Stimulated activated CD4-positive, alpha-beta T cell treated with anti-CD3 and anti-CD28 coated beads, Interleukin-2, amount 100 ng/mL, for 24 hours (primary cell): ENCODE measurements around the gene WDR27.
"Not testable (repeated sequence)": the region's sequence is repeated elsewhere in the genome, so short reads cannot be mapped to it uniquely, and the experiment has no call there.

Experiments
- DNase-seq, 2 donors: peaks; one replicate each; pipeline ENCODE4 v3.0.0-alpha.2; 2020

The WDR27 gene

DNA sequence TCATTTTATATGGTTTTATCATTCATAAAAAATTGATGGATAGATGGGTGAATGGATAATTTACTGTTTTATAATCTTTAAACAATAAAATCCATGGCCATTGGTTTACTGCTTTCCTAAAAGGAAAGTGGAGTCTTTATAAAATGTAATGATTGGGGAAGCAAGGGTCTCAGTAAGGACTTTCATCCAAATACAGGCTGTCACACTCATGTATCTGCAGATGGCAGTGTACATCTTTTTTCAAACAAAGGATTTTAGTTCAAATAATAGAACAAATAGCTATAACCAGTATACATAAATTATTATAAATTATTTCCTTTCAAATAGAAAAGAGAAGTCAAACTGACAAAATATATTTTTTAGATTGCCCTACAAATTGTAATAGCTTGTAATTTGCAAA lies 190.0 kb downstream of the WDR27 start:
- DNase-seq, result not testable (repeated sequence)

DNA sequence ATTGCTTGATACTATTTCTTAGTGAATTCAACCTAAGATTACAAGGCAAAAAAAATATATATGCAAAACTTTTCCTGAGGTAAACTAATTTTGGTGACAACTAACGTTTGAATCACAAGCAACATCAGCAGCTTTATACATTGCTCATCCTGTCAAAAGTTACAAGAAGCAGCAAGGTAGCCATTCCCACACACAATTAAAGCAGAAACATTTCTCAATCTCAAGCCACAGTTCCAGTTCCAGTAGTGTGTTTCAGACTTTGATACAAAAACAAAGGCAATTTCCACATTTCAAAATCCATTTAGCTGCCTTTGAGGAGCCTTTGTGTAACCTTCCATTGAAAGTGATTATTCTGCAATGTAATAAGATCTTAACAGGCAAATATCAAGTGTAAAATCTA lies 191.0 kb downstream of the WDR27 start:
- DNase-seq, result no peak

DNA sequence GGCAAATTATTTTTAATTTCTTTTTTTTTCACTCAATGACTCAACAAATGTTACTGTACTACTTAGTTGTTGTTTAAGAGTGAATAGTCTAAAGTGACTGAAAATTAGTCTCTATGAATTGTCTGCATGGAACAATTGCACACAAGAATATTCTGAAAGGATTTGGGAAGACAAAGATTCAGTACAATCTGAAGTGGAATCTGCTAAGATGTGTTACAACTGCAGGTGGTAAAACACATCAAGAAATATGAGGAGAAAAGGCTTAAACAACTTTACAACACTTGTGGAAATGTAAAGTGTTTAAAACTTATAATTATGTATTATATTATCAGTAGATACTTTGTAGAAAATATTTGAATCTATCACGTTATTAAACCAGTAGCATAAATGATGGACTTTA lies 193.4 kb downstream of the WDR27 start:
- DNase-seq, result no peak

DNA sequence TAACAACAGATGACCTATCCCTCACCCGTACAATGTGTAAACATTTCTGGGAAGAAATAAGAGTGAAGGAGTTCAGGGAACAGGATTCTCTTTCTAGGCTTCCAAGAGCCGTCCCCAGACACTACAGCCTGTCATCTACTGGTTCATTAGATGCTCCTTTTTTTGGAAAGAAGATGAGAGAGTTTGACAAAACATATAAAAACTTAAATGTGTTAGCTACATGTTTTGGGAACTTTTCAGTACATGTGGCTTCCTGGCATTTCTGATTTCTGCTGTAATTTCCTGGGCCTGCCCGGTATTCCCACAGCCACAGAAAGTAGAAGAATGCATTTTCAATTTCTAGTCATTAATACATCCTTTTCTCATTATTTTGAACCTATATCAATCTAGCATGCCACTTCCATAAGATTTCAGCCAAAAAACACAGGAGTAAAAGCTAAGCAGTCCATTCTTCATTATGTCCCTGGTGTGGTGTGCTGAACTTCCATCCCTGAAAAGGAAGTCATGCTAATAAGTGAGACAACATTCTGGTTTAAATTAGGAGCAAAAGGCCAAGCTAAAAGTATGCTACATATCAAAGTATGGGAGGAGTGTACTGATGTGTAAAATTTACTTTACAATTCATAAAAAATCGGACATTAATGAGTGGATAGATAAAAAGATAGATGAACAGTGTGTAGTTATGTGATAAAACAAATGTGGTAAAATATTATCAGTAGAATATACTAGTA lies 198.2 kb downstream of the WDR27 start:
- DNase-seq, result no peak

DNA sequence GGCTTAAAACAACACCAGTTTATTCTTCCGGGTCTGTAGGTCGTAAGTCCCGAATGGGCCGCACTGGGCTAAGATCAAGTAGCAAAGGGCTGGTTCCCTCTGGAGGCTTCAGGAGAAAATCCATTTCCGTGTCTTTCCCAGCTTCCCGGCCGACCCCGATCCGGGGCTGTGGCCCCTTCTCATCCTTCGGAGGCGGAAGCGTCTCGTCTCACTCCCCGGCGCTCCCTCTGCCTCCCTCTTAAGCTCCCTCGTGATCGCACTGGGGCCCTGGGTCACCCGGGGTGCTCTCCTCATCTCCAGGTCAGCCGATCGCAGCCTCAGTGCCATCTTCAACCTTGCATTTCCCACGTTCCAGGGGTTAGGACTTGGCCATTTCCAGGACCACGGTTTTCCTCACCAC lies 199.4 kb downstream of the WDR27 start:
- no peak for DNase-seq

DNA sequence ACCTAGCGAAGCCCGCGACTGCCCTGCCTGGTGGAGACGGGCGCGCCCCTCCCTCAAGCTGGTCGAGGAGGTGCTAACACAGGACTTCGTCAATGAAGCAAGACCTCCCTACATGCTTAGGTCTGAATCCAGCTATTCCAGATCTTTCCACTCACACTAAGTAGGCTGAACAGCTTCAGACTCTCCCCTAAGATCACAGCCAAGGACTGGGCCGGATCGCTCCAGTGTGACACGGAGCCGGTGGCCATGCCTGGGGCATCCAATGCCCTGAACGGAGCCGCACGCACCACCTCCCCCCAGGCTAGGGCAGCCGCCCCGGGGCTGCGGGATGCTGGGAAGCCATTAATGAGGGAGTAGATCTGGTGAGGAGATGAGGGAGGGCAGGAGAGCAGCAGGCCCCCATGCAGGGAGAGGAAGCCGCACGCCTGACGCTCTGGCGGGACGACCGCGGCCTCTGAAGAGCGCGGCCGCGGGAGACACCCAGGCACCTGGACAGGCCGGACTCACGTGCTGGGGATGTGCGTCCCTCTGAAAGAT lies 200.0 kb downstream of the WDR27 start:
- no peak for DNase-seq

DNA sequence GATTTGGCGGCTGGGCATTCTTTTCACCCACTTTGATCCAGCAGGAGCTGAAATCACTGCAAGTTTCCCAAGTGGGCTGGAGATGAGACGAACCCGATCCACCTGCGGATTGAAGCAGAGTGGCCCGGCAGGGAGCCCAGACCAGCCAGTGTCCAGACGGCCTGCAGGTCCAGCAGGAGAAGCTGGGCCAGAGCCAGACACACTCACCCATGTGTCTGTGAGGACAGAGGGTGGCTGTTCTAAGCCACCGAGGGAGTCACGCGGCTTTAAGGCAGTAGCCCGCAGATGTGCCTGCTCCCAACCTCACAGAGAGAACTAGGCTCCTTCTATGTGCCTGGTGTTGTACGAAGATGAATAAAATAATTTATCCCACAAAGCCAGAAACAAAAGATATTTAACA lies 200.7 kb downstream of the WDR27 start:
- DNase-seq, result no peak

DNA sequence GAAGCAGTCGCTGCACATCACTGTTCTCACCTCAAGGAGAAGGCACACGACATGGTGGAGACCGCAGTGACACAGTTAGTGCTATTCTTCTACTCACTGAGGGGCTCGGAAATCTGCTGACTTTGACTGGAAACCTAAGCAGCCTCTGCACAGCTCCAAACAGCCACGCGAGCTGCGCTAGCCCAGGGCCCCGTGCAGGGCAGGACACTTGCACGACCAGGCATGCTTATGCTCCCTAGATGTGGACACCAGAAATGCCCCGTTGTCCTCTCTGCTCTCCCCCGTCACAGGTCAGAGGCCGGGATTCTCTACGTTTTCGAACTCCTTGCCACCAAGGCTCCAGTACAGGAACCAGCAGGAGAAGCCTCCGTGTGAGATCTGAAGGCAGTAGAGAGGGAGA lies 201.1 kb downstream of the WDR27 start:
- no peak for DNase-seq

DNA sequence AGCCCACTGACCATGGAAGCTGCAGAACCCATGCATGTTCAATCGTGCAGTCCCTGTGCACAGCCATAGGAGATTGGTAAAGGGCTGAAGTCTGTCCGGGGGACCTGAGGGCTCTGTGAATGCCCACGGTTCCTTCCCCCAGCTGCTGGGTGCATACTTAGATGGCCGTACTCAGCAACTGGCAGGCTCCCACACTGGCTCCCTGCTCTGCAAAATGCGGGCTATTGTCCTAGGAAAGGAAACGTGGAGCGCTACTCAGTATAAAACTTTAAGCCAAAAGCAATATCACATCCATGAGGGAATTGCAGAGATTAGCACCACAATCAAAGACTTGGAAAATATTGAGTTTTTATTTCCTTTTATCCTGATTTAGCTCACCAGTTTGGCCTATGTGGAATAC lies 202.0 kb downstream of the WDR27 start:
- DNase-seq, result no peak

DNA sequence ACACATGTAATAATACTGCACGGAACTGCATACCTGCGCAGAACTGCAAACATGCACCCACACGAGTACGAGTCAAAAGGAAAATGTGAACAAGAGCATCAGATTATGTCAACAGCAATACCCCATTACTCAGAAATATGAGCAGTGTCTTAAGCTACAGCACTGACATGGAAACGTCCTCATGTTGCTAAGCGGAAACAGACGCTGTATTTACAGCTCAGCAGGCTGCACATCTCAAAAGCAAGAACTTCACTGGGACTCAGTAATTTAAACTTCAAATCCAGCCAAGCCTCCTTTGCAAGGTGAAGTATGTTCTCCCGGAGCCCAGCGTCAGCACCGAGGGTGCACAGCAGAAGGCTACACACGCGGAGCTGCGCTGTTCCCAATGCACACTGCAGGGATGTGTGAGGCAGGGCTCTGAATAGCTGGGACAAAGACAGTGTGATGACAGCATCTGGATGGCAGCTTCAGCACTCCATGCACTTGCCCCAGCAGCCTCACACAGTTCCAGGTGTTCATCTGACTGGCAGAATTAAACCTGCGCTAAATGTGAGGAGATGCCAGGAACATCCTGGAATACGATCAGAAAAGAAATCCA lies 202.8 kb downstream of the WDR27 start:
- no peak for DNase-seq

DNA sequence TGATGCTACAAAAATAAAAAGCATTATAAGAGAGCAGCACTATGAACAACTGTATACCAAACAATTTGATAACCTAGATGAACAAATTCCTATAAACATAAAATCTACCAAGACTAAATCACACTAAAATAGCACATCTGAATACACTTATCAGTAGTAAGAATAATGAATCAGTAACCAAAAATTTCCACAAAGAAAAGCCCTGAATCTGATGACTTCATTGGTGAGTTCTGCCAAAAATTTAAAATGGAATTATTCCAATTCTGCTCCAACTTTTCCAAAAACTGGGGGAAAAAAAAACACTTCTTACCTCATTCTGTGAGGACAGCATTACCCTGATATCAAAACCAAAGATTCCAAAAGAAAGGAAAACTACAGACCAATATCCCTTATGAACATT lies 206.2 kb downstream of the WDR27 start:
- DNase-seq, result no peak

DNA sequence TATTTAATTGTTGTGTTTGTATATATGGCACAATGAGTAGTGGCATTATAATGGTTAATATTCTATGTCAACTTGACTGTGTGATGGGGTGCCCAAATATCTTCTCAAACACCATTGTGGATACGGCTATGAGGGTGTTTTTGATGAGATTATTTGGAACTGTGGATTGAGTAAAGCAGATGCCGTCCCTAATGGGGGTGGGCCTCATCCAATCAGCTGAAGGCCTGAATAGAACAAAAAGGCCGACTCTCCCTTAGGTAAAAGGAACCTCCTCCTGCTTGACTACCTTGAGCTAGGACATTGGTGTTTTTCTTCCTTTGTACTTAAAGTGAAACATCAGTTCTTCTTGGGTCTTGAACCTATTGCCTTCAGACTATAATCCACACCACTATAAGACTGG lies 207.8 kb downstream of the WDR27 start:
- no peak for DNase-seq

DNA sequence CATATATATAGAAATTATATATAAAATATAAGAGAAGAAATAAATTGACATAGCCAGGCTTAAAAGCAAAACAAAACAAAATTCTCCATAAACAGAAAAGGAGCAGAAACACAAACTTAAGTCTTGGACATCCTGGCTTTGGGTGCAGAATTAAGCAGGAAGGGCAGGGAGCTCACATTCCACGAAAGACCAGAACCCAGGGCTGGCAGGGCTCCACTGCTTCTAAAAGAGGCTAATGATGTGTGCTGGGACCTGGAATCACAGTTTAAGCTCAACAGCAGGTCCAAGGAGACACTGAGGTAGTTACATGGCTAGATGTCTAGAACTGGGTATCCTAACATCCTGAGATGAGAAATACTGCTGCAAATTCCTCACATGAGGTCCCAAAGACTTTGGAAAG lies 210.3 kb downstream of the WDR27 start:
- DNase-seq, result no peak

DNA sequence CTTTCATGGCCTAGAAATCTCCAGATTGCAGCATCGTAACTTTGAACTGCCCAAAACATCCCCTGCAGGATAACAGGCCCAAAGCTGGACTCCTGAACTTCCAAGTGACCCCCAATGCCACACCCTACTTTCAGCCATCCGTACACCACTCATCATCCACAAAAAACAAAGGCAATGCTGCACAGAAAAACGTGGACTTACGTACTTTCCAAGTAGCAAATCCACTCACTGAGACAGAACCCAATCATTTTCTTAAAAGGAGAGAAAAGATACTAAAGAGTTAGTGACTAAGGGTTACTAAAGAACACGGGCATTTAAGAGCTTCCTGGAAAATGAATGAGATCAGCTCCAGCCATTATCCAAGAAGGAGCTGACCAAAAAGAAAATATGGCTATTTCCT lies 211.0 kb downstream of the WDR27 start:
- DNase-seq, result no peak

DNA sequence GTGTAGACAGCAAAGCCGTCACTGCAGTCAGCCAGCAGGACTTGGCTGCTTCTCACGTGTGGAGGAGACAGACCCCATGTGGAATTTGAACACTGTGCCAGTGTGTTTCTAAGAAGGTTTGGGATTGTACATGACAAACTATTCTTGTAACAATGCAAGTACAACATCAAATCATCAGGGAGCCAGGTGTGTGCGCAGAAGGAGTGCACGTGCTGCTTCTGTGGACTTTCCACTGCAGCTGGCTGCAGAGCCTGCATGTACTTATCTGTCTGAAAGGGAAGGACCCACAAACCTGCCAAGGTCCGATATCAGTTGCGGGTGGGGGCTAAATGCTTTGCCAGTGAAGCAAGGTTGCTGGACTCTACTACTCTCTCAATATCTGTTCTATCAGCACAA lies 211.6 kb downstream of the WDR27 start:
- DNase-seq, result no peak

DNA sequence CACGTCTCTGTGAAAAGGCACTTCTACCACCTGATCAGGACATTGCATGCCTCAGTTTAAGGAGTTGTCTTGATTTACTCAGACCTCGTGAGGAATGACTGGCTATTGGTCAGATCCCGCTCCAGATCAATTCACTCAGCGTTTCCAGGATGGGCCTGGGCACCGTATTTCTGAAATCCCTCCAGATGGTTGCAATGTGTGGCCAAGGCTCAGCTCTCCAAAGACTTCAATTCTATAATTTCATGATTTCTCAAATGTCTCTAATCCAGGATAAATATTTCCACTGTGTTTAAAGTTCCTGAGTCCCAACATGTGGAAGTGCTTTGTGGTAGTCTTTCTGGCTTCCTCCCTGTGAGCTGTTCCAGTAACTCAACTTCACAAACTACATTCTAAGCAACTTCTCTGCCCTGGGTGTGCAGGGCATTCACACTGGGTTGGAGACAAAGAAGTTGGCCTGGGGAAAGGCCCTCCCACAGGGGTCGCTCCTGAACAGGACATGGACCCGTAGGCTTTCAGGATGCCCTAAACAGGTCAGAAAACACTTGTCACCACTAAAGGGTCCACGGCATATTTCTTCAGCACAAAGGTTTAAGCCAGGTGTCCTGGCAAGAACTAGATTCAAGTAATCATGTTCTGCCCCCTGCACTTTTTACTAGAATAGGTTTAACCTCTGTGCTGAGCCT lies 212.1 kb downstream of the WDR27 start:
- no peak for DNase-seq

DNA sequence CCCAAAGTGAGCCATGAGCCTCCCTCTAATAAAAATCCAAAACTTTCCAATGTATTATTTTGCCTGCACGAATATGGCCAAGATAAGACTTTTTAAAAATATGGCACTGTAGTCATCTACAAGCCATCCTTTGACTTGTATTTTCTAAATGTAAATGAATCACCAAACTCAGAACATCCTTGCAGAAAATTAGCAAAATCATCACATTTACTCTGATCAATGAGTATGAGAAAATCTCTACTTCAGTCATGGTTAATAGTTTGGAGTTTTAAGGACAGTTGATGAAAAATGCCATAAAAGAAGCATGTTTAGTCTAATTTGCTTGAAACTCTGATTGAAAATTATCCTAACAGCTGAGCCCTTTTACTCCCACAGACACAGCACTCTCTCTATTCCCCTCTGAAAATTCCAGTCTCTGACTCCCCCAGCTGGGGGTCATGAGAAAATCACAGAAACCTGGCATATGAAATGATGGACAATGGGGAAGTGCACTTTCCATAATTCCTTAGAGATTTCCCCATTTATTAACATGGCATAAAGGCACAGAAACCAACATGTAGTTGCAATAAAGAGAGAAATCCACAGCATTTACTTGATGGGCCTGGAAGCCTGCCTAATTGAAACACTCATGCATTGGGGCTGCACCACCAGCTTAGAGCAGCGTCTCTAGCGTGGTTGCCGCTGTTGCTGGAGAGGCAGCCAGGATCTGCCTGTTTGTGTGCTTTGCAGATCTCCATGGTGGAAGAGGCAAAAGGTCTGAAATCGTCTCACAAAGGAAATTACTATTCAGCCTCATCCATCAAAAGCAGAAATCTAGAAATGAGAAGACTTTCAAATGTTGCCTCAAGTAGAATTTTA lies 214.0 kb downstream of the WDR27 start:
- DNase-seq, result no peak

DNA sequence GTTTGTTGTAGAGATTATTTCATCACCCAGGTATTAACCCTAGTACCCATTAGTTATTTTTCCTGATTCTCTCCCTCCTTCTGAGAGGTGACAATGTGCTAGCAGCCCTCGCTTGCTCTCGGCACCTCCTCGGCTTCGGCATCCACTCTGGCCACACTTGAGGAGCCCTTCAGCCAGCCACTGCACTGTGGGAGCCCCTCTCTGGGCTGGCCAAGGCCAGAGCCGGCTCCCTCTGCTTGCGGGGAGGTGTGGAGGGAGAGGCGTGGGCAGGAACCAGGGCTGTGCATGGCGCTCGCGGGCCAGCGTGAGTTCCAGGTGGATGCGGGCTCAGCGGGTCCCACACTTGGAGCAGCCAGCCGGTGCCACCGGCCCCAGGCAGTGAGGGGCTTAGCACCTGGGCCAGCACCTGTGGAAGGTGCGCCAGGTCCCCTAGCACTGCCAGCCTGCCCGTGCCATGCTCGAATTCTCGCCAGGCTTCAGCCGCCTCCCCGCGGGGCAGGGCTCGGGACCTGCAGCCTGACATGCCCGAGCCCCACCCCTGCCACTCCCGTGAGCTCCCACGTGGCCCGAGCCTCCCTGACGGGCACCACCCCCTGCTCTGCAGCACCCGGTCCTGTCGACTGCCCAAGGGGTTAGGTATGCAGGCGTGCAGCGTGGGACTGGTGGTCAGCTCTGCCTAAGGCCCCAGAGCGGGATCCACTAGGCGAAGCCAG lies 221.9 kb downstream of the WDR27 start:
- no peak for DNase-seq

DNA sequence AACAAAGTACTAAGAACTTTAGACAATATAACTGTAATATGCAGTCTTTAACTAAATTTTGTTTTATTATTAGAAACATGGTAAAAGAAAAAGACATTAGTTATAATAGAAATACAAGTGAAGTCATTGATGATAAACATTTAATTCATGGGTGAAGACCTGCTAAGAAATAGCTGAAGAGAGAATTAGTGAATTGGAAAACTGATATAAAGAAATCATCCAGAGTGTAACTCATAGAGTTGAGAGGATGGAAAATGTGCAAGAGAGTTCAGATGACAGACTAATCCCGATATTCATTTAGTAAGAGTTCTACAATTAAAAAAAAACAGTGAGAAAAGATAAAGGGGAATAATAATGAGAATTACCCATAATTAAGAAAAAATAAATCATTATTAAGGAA lies 227.5 kb downstream of the WDR27 start:
- no peak for DNase-seq

DNA sequence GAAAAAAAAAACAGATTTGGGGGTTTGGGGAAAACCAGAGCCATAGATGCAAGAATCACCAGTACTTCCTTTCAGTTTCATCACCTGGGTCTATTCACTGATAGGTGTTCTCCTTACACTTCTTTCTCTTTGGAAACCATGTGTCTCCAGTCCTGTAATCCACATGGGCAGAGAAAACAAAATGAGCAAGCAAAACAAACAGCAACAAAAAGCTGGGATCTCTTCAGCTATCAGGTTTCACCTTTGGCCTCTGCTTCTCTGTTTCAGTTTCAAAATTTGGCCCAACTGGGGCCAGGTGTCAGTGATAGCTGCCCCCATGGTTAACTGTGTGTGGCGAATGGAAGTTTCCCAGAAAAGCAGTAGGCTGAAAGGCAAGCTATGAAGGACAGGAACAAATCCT lies 228.2 kb downstream of the WDR27 start:
- DNase-seq, result no peak

DNA sequence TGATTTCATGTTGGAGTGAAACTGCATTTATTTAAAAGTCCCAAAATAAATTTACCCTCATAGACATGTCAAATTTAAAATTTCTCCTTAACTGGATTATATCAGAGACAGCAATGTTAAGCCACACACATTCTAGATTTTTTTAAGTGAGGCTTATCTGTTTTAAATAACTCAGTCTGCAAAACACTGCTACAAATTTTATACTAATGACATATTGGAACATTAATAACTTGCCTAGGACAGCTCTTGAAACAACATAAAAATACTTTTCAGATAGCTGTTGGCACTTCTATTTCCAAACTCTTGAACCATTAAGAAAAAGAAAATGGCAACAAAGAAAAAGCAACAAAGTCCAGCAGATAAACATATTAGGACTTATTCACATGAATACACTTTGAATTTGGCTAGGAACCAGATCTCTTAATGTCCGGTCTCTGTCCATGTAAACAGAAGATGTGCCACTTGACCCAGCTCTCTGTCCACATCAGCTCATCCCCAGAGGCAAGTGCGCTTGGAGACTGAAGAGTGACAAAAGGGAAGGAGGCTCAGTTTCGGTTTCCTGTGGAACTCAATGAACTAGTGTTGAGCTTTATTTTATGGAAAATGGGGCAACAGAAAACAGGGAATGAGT lies 228.9 kb downstream of the WDR27 start:
- DNase-seq, result no peak

DNA sequence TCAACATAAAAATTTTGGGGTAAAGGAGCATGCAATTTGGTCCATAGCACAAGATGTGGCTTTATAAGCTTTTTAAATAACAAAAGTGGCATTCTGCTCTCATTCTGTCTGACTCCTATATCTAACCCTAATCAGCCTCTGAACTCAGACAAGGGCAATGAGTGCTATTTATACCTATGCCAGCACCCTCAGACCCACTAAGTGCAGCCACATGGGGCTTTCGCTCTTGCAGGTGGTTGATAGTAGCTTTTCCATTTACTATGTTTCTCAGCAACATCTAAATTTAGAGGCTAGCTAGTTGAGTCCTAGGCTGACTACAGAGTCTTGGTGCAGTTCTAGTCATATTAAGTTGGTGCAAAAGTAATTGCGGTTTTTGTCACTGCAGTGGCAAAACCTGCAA lies 231.0 kb downstream of the WDR27 start:
- DNase-seq, result no peak
